Tongue (tissue), 2 donors: ENCODE results near the gene MRPL12. TPM values are rescaled to one million over a fixed set of nuclear protein-coding genes. Genes with fewer than 3 reads are reported as not detected.

ENCODE experiments used
- DNase-seq: peaks from one replicate; pipeline ENCODE4 v3.0.0-alpha.2; 2015
- total RNA-seq: library from RNA; depleted of rRNA; stranded (reverse); fragments of >200 nt; gene quantifications from one replicate; pipeline ENCODE4 v1.2.3, GENCODE V29; 2014

Gene MRPL12
- total RNA-seq, 1 donor from 2014 or later: 12.2 TPM

- DNase-seq: no peak
These were observed 1.7 kb upstream of the MRPL12 start for GRCh38 chr17:81701288-81702071.

- no peak for DNase-seq
These were observed 834 bp downstream of the MRPL12 start for GRCh38 chr17:81703747-81704654.

DNA sequence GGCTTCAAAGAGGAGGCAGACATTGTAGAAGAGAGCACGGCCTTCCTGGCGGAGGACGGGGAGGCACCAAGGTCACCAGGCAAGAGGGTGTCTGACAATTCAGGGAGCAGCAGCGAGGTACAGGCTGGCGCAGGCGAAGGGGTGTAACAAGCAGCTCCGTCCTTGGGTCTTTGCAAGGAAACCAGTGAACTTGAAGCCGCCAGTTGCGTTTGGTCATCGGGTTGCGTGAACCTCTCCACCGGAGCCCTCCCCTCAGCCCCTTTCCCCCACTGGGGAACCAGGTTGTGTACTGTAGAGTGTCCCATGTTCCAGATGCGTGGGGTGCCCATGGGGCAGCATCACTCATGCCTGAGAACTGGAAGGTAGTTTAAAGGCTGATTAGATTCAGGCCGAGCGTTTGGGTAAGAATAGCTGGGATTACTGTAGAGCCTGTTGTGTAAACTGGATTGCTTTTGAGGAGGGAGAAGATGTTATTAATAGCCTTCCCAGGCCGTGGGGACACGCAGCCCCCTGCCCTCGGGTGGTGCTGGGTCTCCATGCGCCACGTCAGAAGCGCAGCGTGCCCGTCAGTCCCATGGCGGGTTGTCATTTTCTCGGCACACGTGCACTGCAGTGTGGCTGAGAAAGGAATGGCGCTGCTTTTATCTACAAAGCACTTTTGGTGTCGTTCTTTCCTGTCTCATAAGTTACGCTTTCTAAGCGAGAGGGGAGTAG is 2.5 kb downstream of the MRPL12 start:
- no peak for DNase-seq

DNA sequence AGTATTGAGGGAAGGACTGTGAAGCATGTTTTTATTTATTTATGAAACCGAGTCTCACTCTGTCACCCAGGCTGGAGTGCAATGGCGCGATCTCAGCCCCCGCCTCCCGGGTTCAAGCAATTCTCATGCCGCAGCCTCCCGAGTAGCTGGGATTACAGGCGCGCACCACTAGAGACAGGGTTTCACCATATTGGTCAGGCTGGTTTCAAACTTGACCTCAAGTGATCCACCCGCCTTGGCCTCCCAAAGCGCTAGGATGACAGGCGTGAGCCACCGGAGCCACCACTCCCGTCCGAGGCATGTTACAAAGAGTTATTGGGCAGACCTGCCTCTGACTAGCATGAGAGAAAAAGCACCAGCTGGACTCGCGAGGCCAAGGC is 3.1 kb downstream of the MRPL12 start:
- DNase-seq: no peak

DNA sequence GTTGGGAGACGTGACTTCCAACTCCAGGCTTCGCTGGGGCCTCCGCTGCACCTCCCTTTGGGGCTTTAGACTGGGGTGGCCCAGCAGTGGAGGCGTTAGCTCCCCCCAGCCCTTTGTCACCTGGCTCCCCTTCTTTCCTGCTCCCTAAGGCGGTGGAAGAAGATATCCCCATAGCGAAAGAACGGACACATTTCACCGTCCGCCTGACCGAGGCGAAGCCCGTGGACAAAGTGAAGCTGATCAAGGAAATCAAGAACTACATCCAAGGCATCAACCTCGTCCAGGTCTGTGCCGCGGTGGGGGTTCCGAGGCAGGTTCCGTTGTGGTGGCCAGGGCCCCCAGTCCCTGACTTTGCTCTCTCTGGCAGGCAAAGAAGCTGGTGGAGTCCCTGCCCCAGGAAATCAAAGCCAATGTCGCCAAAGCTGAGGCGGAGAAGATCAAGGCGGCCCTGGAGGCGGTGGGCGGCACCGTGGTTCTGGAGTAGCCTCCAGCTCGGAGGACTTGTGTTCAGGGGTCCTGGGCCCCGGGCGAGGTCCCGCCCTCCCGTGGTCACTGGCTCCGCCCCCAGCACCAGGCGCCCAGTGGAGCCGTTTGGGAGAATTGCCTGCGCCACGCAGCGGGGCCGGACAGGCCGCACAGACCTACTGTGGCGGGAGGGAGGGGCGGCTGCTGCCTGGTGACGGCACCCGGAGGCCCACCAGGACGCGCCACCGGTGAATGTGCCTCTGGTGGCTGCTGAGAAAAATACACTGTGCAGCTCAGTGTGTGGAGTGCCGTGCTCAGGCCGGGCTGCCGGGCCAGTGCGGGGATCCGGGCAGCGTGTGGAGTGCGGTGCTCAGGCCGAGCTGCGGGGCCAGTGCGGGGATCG is 3.8 kb downstream of the MRPL12 start:
- DNase-seq: no peak

DNA sequence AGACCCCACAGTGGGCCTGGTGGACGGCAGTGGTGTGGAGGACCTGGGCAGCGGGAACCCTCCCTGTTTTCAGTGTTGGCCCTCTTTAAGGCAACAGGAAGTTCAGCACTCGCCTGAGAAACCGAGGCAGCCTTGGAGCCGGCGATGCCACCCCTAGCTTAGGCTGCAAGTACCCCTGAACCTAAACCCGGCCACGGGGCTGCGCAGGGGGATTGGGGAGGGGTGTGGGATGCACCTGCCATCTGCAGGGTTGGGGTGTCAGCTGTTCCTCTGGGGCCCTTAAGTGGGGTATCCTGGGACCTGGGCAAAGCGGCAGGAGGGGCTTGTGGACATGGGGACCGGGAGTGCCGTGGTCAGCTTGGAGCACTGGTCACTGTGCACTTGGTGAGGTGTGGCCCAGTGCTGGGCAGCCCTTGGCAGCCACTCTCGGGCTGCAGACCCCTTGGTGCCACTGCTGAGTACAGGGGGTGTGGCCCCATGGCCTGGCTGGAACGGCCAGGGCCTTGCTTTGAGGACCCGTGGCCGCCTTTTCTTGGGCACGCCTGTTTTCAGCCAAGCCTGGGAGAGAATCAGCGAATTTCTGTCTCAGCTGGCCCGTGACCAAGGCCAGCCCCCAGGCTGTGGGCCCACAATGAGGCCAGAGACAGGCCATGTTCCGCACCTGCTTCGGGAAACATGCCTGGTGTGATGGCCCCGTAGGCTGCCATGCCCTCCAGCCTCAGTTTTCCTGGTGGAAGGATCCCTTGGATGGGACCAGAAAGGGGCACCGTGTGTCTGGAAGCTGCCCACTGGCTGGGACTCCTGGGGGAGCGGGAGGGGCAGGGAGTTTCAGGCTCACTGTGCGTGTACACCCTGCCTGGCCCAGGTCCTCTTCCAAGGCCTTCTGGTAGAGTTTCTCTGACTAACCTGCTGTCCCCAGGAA is 4.8 kb downstream of the MRPL12 start:
- DNase-seq: no peak

DNA sequence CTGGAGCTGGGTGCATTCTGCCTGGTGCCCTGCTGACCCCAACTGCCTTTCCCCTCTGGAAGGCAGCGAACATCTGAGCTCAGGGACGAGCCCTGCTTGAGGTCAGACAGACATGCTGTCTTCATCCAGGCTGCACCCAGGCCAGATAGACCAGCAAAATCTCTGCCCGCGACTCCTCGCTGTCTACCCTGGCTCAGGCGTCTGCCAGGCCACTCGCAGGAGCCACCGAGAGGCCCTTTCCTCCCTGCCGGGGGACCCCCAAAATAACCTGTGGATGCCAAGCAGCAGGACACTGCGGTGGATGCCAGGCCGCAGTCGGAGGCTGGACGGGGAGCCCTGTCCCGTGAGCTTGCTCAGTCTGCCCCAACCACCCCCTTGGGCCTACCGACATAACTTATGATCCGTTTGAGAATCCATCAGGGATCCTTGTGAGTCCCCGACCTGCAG is 5.6 kb downstream of the MRPL12 start:
- no peak for DNase-seq

DNA sequence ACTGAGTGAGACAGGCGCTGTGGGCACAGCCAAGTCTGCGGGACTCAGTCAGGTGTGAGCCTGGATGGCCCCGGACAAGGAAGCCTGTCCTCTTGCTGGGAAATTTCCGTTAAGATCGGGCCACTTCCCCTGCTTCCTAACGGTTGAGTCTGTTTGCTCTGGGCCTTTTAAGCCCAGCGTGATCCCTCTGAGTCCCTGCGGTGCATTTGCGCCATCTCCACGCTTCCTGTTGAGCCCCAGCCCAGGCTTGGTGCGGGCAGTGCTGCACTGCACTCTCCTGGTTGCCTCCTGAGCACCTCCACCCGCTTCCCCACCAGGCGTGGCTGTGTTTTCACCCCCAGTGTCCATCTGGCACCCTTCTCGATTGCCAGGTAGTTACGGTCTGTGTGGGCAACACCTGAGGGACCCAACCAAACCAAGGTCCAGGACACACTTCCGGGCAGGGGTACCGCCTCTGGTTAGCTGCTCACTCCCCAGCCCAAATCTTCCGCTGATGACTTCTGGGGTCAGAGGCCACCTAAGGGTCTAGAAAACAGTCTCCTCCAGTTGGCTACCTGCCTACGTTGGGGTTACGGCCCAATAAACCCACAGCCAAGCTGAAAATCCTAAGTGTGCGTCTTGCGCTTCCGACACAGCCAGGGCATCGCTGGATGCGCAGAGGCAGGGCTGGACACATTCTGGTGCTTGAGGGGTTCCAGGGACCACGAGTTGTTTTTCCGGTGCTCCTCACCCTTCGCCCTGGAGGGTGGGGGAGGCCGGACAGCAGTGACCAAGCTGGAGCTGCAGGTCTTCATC is 7.5 kb downstream of the MRPL12 start:
- no peak for DNase-seq

DNA sequence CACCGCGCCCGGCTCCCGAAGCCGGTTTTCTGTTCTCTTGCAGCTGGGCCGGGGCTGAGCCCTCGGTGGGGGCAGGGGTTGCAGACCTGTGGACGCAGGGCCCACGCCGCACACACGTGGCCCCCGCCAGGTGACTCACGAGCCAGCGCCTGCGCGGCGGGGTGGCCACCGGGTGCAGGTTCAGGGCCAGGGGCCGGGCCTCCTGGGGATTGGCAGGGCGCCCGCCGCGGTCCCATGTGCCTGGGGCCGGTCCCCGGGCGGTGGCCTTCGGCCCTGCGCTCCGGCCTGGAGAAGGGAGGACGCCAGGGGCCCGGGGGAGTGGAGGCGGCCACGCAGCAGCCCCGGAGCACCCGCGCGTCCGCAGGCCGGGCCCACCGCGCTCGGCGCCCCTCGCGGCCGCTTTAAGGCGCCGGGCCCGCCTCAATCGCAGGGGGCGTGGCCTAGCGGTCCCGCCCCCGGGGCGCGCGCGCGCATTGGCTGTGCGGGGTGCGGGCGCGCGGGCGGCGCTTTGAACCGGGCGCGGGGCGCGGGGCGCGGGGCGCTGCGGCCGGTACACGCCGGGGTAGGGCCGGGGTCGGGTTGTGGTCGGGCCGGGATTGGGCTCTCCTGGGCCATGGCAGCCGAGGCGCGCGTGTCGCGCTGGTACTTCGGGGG is 8.8 kb downstream of the MRPL12 start, which contains the start of gene SLC25A10:
Gene SLC25A10 (plus strand): TSS at position 471 of the 654 bp plus-strand sequence. CDS start 143 bp downstream, at position 614.
- DNase-seq: peak; percentile 83

GRCh38 chr17:81712468-81713003 is 9.4 kb downstream of the MRPL12 start:
- DNase-seq: no peak

GRCh38 chr17:81713004-81713555 is 9.9 kb downstream of the MRPL12 start:
- no peak for DNase-seq

DNA sequence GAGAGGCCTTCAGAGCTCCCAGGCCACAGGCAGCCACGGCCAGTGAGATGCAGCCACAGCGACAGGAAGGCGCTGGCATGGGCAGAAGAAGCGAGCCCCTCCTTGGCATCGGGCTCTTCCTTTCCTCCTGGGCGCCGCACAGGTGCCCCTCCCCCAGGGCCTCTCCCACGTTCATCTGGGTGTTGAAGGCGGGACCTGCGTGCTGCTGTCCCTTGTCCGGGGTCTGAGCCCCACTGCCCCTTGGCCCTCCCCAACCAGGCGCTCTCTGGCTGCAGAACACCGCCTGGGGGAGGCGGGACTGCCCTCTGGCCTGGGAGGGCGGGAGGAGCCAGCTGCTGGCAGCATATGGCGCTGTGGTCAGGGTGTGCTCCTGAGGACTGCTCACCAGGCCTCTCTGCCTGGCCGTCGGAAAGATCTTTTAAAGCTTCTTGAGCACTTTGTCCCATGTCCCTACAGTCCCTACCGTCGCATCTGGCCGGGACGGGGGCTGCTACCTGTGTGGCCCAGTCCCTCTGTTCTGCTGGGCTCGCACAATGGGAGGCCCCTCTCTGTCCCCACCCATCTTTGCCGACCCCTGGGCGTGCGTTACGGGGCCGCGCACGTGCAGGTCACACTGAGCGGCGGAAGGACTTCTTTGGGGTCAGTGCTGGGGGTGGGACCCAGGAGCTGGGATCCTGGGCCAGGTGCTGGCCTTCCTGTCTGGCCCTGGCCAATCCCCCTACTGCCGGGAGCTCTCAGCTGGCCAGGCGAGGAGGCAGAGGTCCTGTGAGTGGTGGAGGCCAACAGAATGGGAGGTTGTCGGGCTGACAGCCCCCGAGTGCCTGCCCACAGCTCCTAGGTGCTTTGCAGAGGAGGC is 10.6 kb downstream of the MRPL12 start:
- no peak for DNase-seq

GRCh38 chr17:81714412-81715106 is 11.4 kb downstream of the MRPL12 start:
- no peak for DNase-seq

- DNase-seq: no peak
These were observed 12.1 kb downstream of the MRPL12 start for GRCh38 chr17:81715107-81715871.

DNA sequence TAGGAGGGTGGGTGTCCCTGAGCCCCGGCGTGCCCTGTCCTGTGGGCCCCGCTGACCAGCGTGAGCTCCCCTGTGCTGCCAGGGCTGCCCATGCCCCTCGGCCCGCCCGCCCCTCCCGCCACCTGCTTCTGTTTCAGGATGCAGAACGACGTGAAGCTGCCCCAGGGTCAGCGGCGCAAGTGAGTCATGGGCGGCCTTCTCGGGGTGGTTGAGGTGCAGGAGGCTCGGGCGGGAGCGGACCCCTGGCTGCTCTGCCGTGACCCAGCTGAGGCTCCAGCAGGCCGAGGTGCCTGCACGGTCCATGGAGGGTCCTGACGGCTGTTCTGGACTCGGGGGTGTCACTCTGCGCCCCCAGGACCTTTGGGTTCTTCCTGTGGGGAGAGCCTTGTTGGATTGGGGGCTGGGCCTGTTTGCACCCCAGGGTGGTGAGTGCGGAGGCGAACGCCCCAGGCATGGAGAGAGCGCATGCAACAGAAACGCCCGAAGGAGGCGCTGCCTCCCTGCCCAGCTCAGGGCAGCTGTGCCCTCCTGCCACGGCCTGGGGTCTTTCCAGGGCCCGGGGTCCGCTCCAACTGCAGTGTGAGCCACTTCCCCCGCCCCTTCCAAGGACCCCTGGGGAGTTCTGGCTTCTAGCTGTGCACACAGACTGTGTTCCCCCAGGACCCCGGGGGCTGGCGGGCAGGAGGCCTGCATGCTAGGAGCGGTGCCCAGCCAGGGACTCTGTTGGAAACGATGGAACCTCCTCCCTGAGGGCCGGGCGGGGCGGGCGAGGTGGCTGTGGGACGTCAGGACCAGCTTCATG is 12.9 kb downstream of the MRPL12 start:
- DNase-seq: no peak
